ENCODE data around the gene IGFLR1. TPM values are rescaled to one million over a fixed set of nuclear protein-coding genes. Genes with fewer than 3 reads are reported as not detected.
"Not testable (repeated sequence)": the region's sequence is repeated elsewhere in the genome, so short reads cannot be mapped to it uniquely, and the experiment has no call there.

IGFLR1 gene
- total RNA-seq, 2 experiments from 2014 or later, result 51.7 to 117 TPM

DNA sequence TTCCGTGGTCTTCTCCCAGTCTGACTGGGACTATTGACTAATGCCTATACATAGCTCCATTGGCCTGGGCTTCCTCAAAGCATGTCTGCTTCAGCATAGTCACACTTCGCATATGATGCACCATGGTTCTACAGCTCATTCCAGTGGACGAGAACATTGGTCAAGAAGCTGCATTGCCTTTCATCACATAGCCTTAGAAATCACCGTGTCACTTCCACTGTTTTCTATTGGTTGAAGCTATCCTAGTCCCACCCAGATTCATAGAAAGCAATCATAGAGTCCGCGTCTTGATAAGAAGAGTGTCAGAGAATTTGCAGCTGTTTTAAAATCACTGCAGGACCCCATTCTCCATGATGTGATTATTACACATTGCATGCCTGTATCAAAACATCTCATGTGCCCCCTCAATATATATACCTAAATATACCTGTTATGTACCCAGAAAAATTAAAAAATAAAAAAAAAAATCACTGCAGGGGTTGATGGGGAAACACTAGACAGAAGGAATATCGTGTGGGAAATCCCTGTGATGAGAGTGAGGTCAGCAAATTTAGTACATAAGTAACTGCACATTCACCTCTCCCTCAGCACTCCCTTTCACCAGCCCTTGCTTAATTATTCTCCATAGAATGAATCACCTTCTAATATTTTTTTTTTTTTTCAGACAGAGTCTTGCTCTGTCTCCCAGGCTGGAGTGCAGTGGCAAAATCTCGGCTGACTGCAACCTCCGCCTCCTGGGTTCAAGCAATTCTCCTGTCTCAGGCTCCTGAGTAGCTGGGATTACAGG, 31.0 kb upstream of the IGFLR1 start:
- no peak overlapping the region for H3K27ac Mint-ChIP-seq
- peaks cover 21% of the 10 kb centered on the region for H3K4me1 Mint-ChIP-seq
- H3K4me3 Mint-ChIP-seq, result no peak overlapping the region
- CTCF ChIA-PET, result interaction anchor here (0.9 to 1.5 kb wide), 3 partner anchors 47 to 241 kb away, joined by 3 read pairs; partner anchors contain the start of gene ALKBH6
- DNase-seq (no peak), ATAC-seq (no peak)
- H3K27me3 Mint-ChIP-seq, result no peaks in the 10 kb centered on the region
- H3K36me3 Mint-ChIP-seq, result peaks cover 9% of the 10 kb centered on the region
- no peaks in the 10 kb centered on the region for H3K9me3 Mint-ChIP-seq (ENCODE audit: low read depth)

DNA sequence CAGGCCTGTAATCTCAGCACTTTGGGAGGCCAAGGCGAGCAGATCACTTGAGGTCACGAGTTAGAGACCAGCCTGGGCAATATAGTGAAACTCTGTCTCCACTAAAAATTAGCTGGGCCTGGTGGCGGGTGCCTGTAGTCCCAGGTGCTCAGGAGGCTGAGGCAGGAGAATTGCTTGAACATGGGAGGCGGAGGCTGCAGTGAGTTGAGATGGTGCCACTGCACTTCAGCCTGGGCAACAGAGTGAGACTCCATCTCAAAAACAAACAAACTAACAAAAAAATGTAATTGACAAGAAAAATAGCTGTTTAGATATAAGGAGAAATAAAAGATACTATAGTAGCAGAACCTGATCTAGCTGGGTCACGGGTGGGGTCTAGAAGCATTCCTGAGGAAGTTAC, 30.1 kb upstream of the IGFLR1 start:
- H3K9me3 Mint-ChIP-seq (ENCODE audit: low read depth); H3K27ac Mint-ChIP-seq: not testable (repeated sequence)

GRCh38 chr19:35768082-35768421, 25.8 kb upstream of the IGFLR1 start:
- Mint-ChIP-seq H3K9me3 (ENCODE audit: low read depth) (no peaks in the 10 kb centered on the region), H3K4me1 (no peaks in the 10 kb centered on the region), H3K4me3 (no peak overlapping the region), H3K27me3 (no peaks in the 10 kb centered on the region), H3K36me3 (peaks cover 14% of the 10 kb centered on the region), H3K27ac (no peak overlapping the region)
- CTCF ChIA-PET, result no interaction called here
- DNase-seq (peak; percentile 37), ATAC-seq (no peak)

More for the DNA sequence above, 30.1 kb upstream of the IGFLR1 start:
- H3K4me1 Mint-ChIP-seq, result peaks cover 21% of the 10 kb centered on the region
- H3K27me3 Mint-ChIP-seq, ATAC-seq, H3K36me3 Mint-ChIP-seq, DNase-seq, H3K4me3 Mint-ChIP-seq: not testable (repeated sequence)
- CTCF ChIA-PET, result interaction anchor here (1.4 to 1.5 kb wide), 2 partner anchors 48 to 242 kb away, joined by 3 read pairs; partner anchors contain the start of gene ALKBH6

- CTCF ChIA-PET, result no interaction called here
- Mint-ChIP-seq H3K9me3 (ENCODE audit: low read depth) (no peaks in the 10 kb centered on the region), H3K27ac (no peak overlapping the region), H3K36me3 (peaks cover 14% of the 10 kb centered on the region), H3K4me3 (no peak overlapping the region), H3K4me1 (no peaks in the 10 kb centered on the region), H3K27me3 (no peaks in the 10 kb centered on the region)
- no peak for ATAC-seq
- peak; percentile 37 for DNase-seq
These were observed 25.2 kb upstream of the IGFLR1 start for GRCh38 chr19:35767288-35768081.

DNA sequence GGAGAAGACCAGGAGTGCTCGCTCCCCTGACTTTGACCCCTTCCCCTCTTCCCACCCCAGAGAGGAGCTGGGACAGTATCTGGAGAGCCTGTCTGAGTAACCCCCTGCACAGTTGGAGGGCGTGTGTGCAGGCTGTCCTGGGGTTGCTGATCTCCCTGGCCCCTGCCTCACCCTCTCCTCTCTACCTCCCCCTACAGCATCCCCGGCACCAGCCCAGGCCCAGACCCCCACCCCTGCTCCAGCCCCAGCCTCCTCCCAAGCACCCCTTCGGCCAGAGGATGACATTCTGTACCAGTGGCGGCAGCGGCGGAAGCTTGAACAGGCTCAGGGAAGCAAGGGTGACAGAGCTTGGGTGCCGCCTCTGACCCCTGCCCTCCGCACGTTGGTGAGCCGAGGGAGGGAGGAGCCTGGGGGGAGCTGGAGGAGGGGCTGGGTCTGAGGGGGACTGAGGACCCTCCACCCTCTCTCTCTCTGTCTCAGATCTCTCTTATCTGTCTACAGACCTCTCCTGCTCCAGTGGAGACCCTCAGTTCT, 24.4 kb upstream of the IGFLR1 start:
- no peaks in the 10 kb centered on the region for H3K4me1 Mint-ChIP-seq
- CTCF ChIA-PET, result no interaction called here
- H3K27me3 Mint-ChIP-seq, result no peaks in the 10 kb centered on the region
- no peaks in the 10 kb centered on the region for H3K9me3 Mint-ChIP-seq (ENCODE audit: low read depth)
- no peak for ATAC-seq
- no peak for DNase-seq
- peaks cover 19% of the 10 kb centered on the region for H3K36me3 Mint-ChIP-seq
- H3K4me3 Mint-ChIP-seq, result no peak overlapping the region
- no peak overlapping the region for H3K27ac Mint-ChIP-seq

DNA sequence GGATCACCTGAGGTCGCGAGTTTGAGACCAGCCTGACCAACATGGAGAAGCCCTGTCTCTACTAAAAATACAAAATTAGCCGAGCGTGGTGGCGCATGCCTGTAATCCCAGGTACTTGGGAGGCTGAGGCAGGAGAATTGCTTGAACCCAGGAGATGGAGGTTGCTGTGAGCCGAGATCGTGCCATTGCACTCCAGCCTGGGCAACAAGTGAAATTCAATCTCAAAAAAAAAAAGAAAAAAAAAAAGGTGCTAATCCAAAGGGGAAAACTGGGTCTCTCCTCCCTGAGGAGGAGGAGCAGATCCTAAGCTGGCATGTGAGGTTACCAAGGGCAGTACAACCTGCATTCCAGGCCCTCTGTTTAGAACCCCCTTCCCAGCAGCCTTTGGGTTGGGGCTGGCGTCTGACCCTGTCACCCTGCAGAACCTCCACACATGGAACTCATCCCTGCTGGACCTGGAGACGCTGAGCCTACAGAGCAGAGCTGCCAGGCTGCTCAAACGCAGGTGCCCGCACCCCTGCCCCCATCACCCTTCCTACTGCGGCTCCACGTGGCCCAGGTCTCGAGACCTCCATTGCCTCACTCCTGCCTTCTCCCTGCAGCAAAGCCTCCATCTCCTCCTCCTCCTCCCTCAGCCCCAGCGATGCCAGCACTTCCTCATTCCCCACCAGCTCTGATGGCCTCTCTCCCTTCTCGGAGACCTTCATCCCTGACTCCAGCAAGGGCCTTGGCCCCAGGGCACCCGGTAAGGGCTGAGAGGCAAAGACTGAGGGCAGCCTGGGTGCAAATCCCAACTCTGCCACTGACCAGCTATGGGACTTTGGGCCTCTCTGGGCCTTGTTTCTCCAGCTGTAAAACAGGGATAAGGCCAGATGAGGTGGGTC, 22.4 kb upstream of the IGFLR1 start:
- H3K4me3 Mint-ChIP-seq, result no peak overlapping the region
- H3K27me3 Mint-ChIP-seq, result no peaks in the 10 kb centered on the region
- H3K9me3 Mint-ChIP-seq (ENCODE audit: low read depth), result no peaks in the 10 kb centered on the region
- no peak for ATAC-seq
- CTCF ChIA-PET, result no interaction called here
- H3K4me1 Mint-ChIP-seq, result peaks cover 3% of the 10 kb centered on the region
- no peak for DNase-seq
- H3K36me3 Mint-ChIP-seq, result peaks cover 28% of the 10 kb centered on the region
- H3K27ac Mint-ChIP-seq, result peak overlapping the region; percentile 40

- DNase-seq (no peak), ATAC-seq (no peak)
- Mint-ChIP-seq H3K4me3 (no peak overlapping the region), H3K36me3 (peaks cover 34% of the 10 kb centered on the region), H3K9me3 (ENCODE audit: low read depth) (no peaks in the 10 kb centered on the region), H3K27me3 (no peaks in the 10 kb centered on the region), H3K4me1 (peaks cover 28% of the 10 kb centered on the region), H3K27ac (no peak overlapping the region)
- CTCF ChIA-PET, result interaction anchor here (0.7 to 1.4 kb wide), 4 partner anchors 16 to 68 kb away, joined by 3 to 5 read pairs (median 4); partner anchors contain the start of genes PSENEN and U2AF1L4
These were observed 18.6 kb upstream of the IGFLR1 start for GRCh38 chr19:35760711-35761349.

DNA sequence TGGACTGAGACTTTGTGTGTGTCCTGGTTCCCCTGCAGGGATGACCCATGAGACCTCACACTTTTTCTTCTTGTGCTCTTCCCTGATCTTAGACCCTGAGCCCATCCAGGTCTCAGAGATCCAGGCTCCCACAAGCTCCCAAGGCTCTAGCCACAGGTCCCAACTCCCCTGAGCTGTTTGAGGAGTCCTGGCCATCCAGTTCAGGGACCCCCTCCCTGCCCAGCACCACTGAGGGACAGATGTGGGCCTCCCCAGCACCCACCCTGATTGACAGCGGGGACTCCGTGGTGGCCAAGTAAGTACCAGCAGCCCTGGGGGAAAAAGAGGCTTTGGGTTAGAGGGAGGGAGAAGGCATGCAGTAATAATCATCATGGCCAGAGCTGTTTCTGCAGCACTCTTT, 17.4 kb upstream of the IGFLR1 start:
- Mint-ChIP-seq H3K27ac (peak overlapping the region; percentile 36), H3K4me3 (peak overlapping the region; percentile 89), H3K36me3 (peaks cover 31% of the 10 kb centered on the region), H3K9me3 (ENCODE audit: low read depth) (no peaks in the 10 kb centered on the region), H3K27me3 (no peaks in the 10 kb centered on the region), H3K4me1 (peaks cover 29% of the 10 kb centered on the region)
- CTCF ChIA-PET, result interaction anchor here (1.3 to 1.4 kb wide), 2 partner anchors 19 to 60 kb away, joined by 3 to 4 read pairs; no protein-coding TSS in a partner anchor
- ATAC-seq, result no peak
- no peak for DNase-seq

DNA sequence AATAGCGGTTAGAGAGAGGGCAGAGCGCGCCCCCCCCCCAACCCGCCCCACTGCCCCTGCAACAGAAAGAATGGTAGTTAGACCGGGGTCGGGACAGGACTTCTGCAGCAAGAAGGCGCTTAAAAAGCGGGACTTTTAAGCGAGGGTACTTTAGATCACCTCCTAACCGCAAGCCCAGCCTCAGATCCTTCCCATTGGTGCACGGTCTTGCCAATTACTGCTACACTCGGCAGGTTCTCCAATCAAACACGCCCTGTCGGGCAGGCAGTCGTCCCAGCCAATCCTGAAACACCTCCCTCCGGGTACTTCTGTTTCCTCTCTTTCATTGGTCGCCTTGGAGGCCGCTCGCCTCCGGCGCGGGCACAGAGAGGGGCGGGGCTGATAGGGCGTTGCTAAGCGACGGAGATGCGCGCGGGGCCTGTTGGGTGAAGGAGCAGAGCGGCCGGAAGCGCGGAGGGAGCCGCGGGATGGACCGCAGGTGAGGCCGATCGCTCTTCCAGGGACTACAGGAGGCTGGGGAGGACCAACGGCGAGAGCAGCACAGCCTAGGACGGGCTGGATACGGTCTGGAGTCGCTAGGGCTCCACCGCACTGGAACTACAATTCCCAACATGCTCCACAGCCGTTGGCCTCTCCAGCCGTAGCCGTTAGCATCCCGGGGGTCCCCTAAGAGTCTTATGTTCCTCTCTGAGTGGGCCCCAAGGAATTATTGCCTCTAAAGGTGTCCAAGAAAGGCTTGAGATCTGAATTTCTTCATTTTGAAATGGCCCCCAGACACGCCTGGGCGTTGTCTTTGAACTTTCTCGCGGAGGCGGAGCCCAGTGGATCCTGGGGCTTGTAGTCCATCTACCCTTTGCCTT, 15.7 kb upstream of the IGFLR1 start, which contains the start of gene PROSER3:
PROSER3 (plus strand) TSS at position 428 of the 860 bp plus-strand sequence; CDS start at position 468, 40 bp downstream.
- Mint-ChIP-seq H3K4me1 (peaks cover 29% of the 10 kb centered on the region), H3K27ac (peak within 1 kb of the TSS; percentile 94), H3K4me3 (peak within 1 kb of the TSS; percentile 89), H3K36me3 (peaks cover 29% of the 10 kb centered on the region), H3K27me3 (no peaks in the 10 kb centered on the region), H3K9me3 (ENCODE audit: low read depth) (no peaks in the 10 kb centered on the region)
- CTCF ChIA-PET, result interaction anchor here (0.9 to 1.0 kb wide), 2 partner anchors 10 to 18 kb away, joined by 3 to 5 read pairs; partner anchors contain the start of gene LIN37
- ATAC-seq (peak; percentile 98), DNase-seq (peak; percentile 100)

DNA sequence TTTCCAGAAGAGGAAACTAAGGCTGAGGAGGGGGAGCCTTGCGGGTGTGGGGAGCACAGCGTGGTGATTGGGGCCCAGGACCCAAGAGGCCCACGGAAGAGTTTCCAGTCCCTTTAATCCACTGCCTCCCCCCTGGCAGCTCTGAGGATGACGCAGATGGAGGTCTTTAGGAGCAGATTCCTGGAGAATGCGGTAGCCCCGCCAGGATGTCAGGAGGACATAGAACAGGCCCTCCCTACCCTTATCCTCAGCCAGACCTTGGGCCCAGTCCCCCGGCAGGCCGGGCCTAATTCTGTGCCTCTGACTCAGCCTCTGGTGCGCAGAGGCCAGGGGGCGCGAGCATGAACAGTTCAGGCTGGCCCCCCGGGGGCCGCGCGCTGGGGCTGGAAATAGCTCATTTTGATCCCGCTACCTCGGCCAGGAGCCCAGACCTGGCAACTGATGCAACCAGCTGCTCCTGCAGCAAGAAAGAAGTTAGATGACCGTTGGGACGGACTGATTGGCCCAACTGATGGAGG, 15.0 kb upstream of the IGFLR1 start:
- Mint-ChIP-seq H3K9me3 (ENCODE audit: low read depth) (no peaks in the 10 kb centered on the region), H3K36me3 (peaks cover 29% of the 10 kb centered on the region), H3K4me1 (peaks cover 29% of the 10 kb centered on the region), H3K27ac (peak overlapping the region; percentile 94), H3K27me3 (no peaks in the 10 kb centered on the region), H3K4me3 (peak overlapping the region; percentile 89)
- ATAC-seq (peak; percentile 5), DNase-seq (peak; percentile 60)
- CTCF ChIA-PET, result interaction anchor here (0.9 to 1.0 kb wide), 2 partner anchors 10 to 17 kb away, joined by 3 to 5 read pairs; partner anchors contain the start of gene LIN37
